ENCODE measurements around the gene AZIN2. TPM values are rescaled to one million over a fixed set of nuclear protein-coding genes. Genes with fewer than 3 reads are reported as not detected.

The AZIN2 gene
- total and polyA plus RNA-seq, 2 donors from 2014 or later: 4.9 to 7.5 TPM

DNA sequence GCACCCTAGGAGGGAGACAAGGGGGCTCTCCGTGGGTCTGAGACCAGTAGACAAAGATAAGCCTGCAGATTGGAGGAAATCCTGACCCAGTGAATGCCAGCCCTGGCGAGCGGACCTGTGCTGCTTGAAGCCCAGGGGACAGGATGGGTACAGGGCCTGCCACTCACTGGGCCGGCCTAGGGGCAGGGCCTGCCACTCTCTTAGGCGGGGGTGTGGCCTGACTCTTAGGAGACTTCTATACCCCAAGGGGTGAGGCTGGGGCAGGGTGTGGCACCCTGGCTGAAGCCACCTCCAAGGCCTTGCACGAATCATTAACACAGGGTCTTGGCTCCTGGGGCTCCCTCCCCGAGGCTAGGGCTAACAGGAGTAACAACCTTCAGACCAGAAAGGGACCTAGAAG, 70.2 kb downstream of the AZIN2 start:
- Histone ChIP-seq H3K4me1 (ENCODE audit: control insufficient read depth in 2 of 3, insufficient read depth in 2 of 3, low read depth in 1 of 3, low read length in 3 of 3) (peaks cover 0 to 5% (median 0%) of the 10 kb centered on the region in 3 donors), H3K27me3 (ENCODE audit: control insufficient read depth, insufficient read depth, low read length) (no peaks in the 10 kb centered on the region), H3K4me3 (ENCODE audit: low read length in 3 of 3) (no peak overlapping the region), H3K27ac (ENCODE audit: low read depth in 2 of 2, low read length in 2 of 2) (no peak overlapping the region), H3K36me3 (ENCODE audit: control insufficient read depth in 2 of 3, insufficient read depth in 3 of 3, low read length in 3 of 3) (peaks cover 2 to 4% (median 3%) of the 10 kb centered on the region in 3 donors), H3K9ac (ENCODE audit: low read length in 3 of 3) (no peak overlapping the region), H3K9me3 (ENCODE audit: control insufficient read depth in 2 of 3, insufficient read depth in 1 of 3, low read length in 3 of 3) (no peaks in the 10 kb centered on the region)
- TF ChIP-seq, protein P1, sequence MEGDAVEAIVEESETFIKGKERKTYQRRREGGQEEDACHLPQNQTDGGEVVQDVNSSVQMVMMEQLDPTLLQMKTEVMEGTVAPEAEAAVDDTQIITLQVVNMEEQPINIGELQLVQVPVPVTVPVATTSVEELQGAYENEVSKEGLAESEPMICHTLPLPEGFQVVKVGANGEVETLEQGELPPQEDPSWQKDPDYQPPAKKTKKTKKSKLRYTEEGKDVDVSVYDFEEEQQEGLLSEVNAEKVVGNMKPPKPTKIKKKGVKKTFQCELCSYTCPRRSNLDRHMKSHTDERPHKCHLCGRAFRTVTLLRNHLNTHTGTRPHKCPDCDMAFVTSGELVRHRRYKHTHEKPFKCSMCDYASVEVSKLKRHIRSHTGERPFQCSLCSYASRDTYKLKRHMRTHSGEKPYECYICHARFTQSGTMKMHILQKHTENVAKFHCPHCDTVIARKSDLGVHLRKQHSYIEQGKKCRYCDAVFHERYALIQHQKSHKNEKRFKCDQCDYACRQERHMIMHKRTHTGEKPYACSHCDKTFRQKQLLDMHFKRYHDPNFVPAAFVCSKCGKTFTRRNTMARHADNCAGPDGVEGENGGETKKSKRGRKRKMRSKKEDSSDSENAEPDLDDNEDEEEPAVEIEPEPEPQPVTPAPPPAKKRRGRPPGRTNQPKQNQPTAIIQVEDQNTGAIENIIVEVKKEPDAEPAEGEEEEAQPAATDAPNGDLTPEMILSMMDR (IDR thresholded peaks at IDR 0.05; ENCODE audit: borderline replicate concordance, extremely low read depth, insufficient read depth): no peak
- DNase-seq (no peak), FAIRE-seq (no peak)
- intact Hi-C loops (cut with DNase I): no loop called here

DNA sequence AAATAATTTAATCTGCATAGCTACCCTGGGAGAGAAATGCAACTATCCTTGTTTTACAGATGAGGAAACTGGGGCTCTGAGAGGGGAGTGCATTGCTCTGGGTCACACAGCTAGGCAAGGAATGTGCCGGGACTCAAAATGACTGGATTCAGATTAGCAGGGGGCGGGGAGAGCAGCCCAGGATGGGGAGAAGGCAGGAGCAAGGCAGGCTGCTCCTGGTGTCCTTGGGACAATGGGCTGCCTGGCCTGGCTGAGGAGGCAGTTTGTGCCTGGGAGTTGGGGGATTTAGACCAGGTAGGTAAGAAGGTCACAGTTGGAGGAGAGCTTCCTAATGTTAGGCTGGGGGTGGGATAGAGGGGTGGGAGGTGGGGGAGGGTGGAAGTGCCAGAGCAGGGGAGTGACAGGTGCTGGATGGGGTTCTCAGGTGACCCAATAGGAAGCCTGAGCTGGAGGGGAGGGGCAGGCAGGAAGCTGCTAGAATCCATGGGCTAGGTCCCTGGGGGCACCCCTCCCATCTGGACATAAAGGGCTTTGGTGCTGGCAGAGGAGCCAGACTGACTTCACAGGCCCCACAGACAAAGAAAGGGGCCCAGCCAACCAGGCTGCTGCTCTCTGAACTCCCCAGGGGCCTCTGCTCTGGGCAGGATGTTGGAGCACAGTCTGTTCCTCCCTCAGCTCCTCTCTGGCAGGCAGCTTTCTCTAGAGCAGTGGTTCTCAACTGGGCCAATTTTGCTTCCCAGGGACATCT, 71.9 kb downstream of the AZIN2 start:
- H3K27ac ChIP-seq (ENCODE audit: low read depth in 2 of 2, low read length in 2 of 2): peak overlapping the region in 1 of 2 donors; percentile 63
- H3K9me3 ChIP-seq (ENCODE audit: control insufficient read depth in 2 of 3, insufficient read depth in 1 of 3, low read length in 3 of 3): no peaks in the 10 kb centered on the region
- FAIRE-seq (no peak), DNase-seq (peak in 2 of 5 donors; percentile 56 to 92)
- intact Hi-C loops (cut with DNase I): no loop called here
- no peak overlapping the region for H3K9ac ChIP-seq (ENCODE audit: low read length in 3 of 3)
- no peaks in the 10 kb centered on the region for H3K27me3 ChIP-seq (ENCODE audit: control insufficient read depth, insufficient read depth, low read length)
- H3K4me1 ChIP-seq (ENCODE audit: control insufficient read depth in 2 of 3, insufficient read depth in 2 of 3, low read depth in 1 of 3, low read length in 3 of 3): peaks cover 0 to 8% (median 0%) of the 10 kb centered on the region in 3 donors
- TF ChIP-seq, protein P1 (IDR thresholded peaks at IDR 0.05; ENCODE audit: borderline replicate concordance, extremely low read depth, insufficient read depth): no peak
- H3K4me3 ChIP-seq (ENCODE audit: low read length in 3 of 3): no peak overlapping the region
- peaks cover 0 to 2% (median 0%) of the 10 kb centered on the region in 3 donors for H3K36me3 ChIP-seq (ENCODE audit: control insufficient read depth in 2 of 3, insufficient read depth in 3 of 3, low read length in 3 of 3)

DNA sequence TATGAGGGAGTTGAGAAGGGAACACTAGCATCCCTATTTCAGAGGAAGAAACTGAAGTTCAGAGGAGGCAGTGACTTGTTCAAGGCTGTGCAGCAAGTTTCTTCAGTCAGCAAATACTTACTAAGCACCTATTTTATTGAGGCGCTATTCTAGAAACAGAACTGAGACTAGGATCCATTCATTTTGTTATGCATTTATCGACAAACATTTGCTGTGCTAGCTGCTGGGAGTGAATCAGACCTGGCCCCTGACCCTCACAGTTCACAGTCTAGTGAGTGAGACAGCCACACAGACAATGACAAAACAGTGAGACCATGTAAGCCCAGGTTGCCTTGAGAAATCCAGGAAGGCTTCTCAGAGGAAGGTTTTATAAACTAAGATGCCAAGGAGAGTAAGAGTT, 72.7 kb downstream of the AZIN2 start:
- Histone ChIP-seq H3K4me3 (ENCODE audit: low read length in 3 of 3) (no peak overlapping the region), H3K36me3 (ENCODE audit: control insufficient read depth in 2 of 3, insufficient read depth in 3 of 3, low read length in 3 of 3) (peaks cover 0 to 4% (median 0%) of the 10 kb centered on the region in 3 donors), H3K27ac (ENCODE audit: low read depth in 2 of 2, low read length in 2 of 2) (peak overlapping the region in 1 of 2 donors; percentile 10), H3K9me3 (ENCODE audit: control insufficient read depth in 2 of 3, insufficient read depth in 1 of 3, low read length in 3 of 3) (no peaks in the 10 kb centered on the region), H3K27me3 (ENCODE audit: control insufficient read depth, insufficient read depth, low read length) (no peaks in the 10 kb centered on the region), H3K9ac (ENCODE audit: low read length in 3 of 3) (no peak overlapping the region), H3K4me1 (ENCODE audit: control insufficient read depth in 2 of 3, insufficient read depth in 2 of 3, low read depth in 1 of 3, low read length in 3 of 3) (peaks cover 0 to 8% (median 0%) of the 10 kb centered on the region in 3 donors)
- intact Hi-C loops (cut with DNase I): no loop called here
- DNase-seq: no peak
- TF ChIP-seq, protein P1 (IDR thresholded peaks at IDR 0.05; ENCODE audit: borderline replicate concordance, extremely low read depth, insufficient read depth): no peak
- no peak for FAIRE-seq
